C4-2B (cell line): ENCODE data around the gene CAPN9.

Experiments
- H3K27ac ChIP-seq: fragments of 450-650 bp; 2 replicates; pipeline ENCODE4 v1.5.1; 2017
- CTCF ChIP-seq: fragments of 450-650 bp; conservative IDR thresholded peaks from 2 replicates; pipeline ENCODE4 v1.5.1; 2017; ENCODE audit warnings: mild to moderate bottlenecking
- ZFX ChIP-seq: fragments of 450-650 bp; IDR thresholded peaks from 2 replicates; pipeline ENCODE4 v1.6.1; 2017

Gene CAPN9

GRCh38 chr1:230798491-230798890 lies 51.3 kb downstream of the CAPN9 start:
- no peak overlapping the region for H3K27ac ChIP-seq
- no peak for TF ChIP-seq CTCF

- no peak overlapping the region for H3K27ac ChIP-seq
- TF ChIP-seq CTCF = no peak
- TF ChIP-seq ZFX = no peak
Measured at GRCh38 chr1:230800891-230801840, 54.0 kb downstream of the CAPN9 start.

- no peak for TF ChIP-seq CTCF
- TF ChIP-seq ZFX = no peak
- no peak overlapping the region for H3K27ac ChIP-seq
Measured at GRCh38 chr1:230804396-230804795, 57.2 kb downstream of the CAPN9 start.

GRCh38 chr1:230806552-230806951 lies 59.4 kb downstream of the CAPN9 start:
- H3K27ac ChIP-seq = no peak overlapping the region
- TF ChIP-seq CTCF (no peak), ZFX (no peak)

GRCh38 chr1:230807029-230807428 lies 59.8 kb downstream of the CAPN9 start:
- H3K27ac ChIP-seq = no peak overlapping the region
- TF ChIP-seq CTCF (no peak), ZFX (no peak)

- TF ChIP-seq ZFX (no peak), CTCF (no peak)
- no peak overlapping the region for H3K27ac ChIP-seq
Measured at GRCh38 chr1:230807561-230808280, 60.5 kb downstream of the CAPN9 start.

- no peak for TF ChIP-seq CTCF
- no peak for TF ChIP-seq ZFX
- H3K27ac ChIP-seq = no peak overlapping the region
Measured at GRCh38 chr1:230808281-230808872, 61.2 kb downstream of the CAPN9 start.
